GM13976 (cell line): ENCODE results near the gene SCEL.

ENCODE experiments used
- DNase-seq: peaks from one replicate; pipeline ENCODE4 v3.0.0; 2012; ENCODE audit warnings: low spot score
- CTCF ChIP-seq: IDR thresholded peaks from 2 replicates; pipeline ENCODE4 v1.5.1; 2012; ENCODE audit warnings: borderline replicate concordance, mild to moderate bottlenecking; ENCODE audit not compliant: insufficient read depth; ENCODE audit errors: extremely low read depth, missing control alignments, control extremely low read depth
- in situ Hi-C: fragments of 300-500 bp; cut with MboI; formaldehyde crosslinking; loops from one replicate; pipeline ENCODE4 v1.12.0; 2022; ENCODE audit warnings: low sequenced_read_pairs, mixed read lengths, inconsistent platforms; ENCODE audit not compliant: unreplicated experiment

SCEL gene

GRCh38 chr13:77693449-77693940 is 158.0 kb downstream of the SCEL start:
- no peak for TF ChIP-seq CTCF
- DNase-seq = no peak
- in situ Hi-C loops = no loop called here
